ENCODE data around the gene C1orf94.

The C1orf94 gene

GRCh38 chr1:34176830-34177603 lies at the start of gene C1orf94:
C1orf94 (plus strand) TSS chr1:34176907; CDS start chr1:34177790, 883 bp downstream.
- no peak for DNase-seq

GRCh38 chr1:34127006-34128000 lies 49.4 kb upstream of the C1orf94 start:
- no peak for DNase-seq

- DNase-seq, result no peak
Observed at GRCh38 chr1:34128186-34128889, 48.4 kb upstream of the C1orf94 start.

GRCh38 chr1:34129630-34130029 lies 47.1 kb upstream of the C1orf94 start:
- no peak for DNase-seq

GRCh38 chr1:34130306-34130705 lies 46.4 kb upstream of the C1orf94 start:
- no peak for DNase-seq

- no peak for DNase-seq
Observed at GRCh38 chr1:34131396-34132160, 45.1 kb upstream of the C1orf94 start.

GRCh38 chr1:34132161-34132420 lies 44.6 kb upstream of the C1orf94 start:
- no peak for DNase-seq

GRCh38 chr1:34137411-34137810 lies 39.3 kb upstream of the C1orf94 start:
- DNase-seq, result no peak

- no peak for DNase-seq
Observed at GRCh38 chr1:34140011-34140676, 36.6 kb upstream of the C1orf94 start.

GRCh38 chr1:34143975-34144374 lies 32.7 kb upstream of the C1orf94 start:
- DNase-seq, result no peak

- DNase-seq, result no peak
Observed at GRCh38 chr1:34144766-34145165, 31.9 kb upstream of the C1orf94 start.

- DNase-seq, result no peak
Observed at GRCh38 chr1:34147301-34147700, 29.4 kb upstream of the C1orf94 start.

GRCh38 chr1:34149501-34149900 lies 27.2 kb upstream of the C1orf94 start:
- DNase-seq, result no peak

- DNase-seq, result no peak
Observed at GRCh38 chr1:34153246-34153645, 23.5 kb upstream of the C1orf94 start.

- DNase-seq, result no peak
Observed at GRCh38 chr1:34155860-34156259, 20.8 kb upstream of the C1orf94 start.

- no peak for DNase-seq
Observed at GRCh38 chr1:34156739-34157138, 20.0 kb upstream of the C1orf94 start.

- DNase-seq, result peak; percentile 81 to 86
Observed at GRCh38 chr1:34162852-34163766, 13.6 kb upstream of the C1orf94 start.

- no peak for DNase-seq
Observed at GRCh38 chr1:34163792-34164731, 12.6 kb upstream of the C1orf94 start.

- DNase-seq, result peak in 1 of 2 experiments; percentile 29
Observed at GRCh38 chr1:34164771-34165391, 11.8 kb upstream of the C1orf94 start, which contains the start of gene CSMD2. CSMD2 (minus strand) TSS chr1:34165230; CDS start chr1:34165097, 133 bp downstream.

Data from SW 1271 (cell line).